SU-DHL-6 (cell line): ENCODE data around the gene CFL1.

Experiments used
- H2AFZ ChIP-seq: fragments of 200-600 bp; sonication (generic); 2 replicates; pipeline ENCODE4 v1.6.1; 2014; ENCODE audit warnings: low read depth, mild to moderate bottlenecking, moderate library complexity, mixed read lengths, antibody characterized with exemption, low read length; ENCODE audit not compliant: severe bottlenecking
- H3F3A ChIP-seq: fragments of 200-600 bp; shearing (Covaris generic); 2 replicates; pipeline ENCODE4 v1.6.0; 2016; ENCODE audit warnings: antibody characterized with exemption, mild to moderate bottlenecking; ENCODE audit not compliant: insufficient read depth
- H3K27ac ChIP-seq: fragments of 200-600 bp; sonication (generic); 2 replicates; pipeline ENCODE4 v1.5.1; 2016; ENCODE audit warnings: low read depth, mild to moderate bottlenecking, low read length, moderate library complexity, mixed read lengths
- H3K27me3 ChIP-seq: fragments of 200-600 bp; sonication (generic), shearing (Covaris generic); 2 replicates; pipeline ENCODE4 v1.6.0; 2014; ENCODE audit warnings: mild to moderate bottlenecking, low read length
- H3K36me3 ChIP-seq: fragments of 200-600 bp; sonication (generic); 2 replicates; pipeline ENCODE4 v1.6.1; 2014; ENCODE audit warnings: mild to moderate bottlenecking, low read length, mixed read lengths
- H3K4me2 ChIP-seq: fragments of 300-600, 200-600 bp; shearing (Covaris generic), sonication (generic); 2 replicates; pipeline ENCODE4 v1.6.0; 2014; ENCODE audit warnings: low read length, low read depth, mild to moderate bottlenecking; ENCODE audit not compliant: poor library complexity, severe bottlenecking
- H3K4me3 ChIP-seq: fragments of 200-600 bp; sonication (generic); 2 replicates; pipeline ENCODE4 v1.5.1; 2014; ENCODE audit warnings: antibody characterized with exemption, low read length, mild to moderate bottlenecking, mixed read lengths; ENCODE audit not compliant: insufficient read depth, poor library complexity, severe bottlenecking
- H3K79me2 ChIP-seq: fragments of 200-600 bp; sonication (generic); 2 replicates; pipeline ENCODE4 v1.6.1; 2014; ENCODE audit warnings: mild to moderate bottlenecking, low read length, moderate library complexity; ENCODE audit not compliant: insufficient read depth
- H3K9ac ChIP-seq: fragments of 200-600 bp; sonication (generic); 2 replicates; pipeline ENCODE4 v1.7.0; 2014; ENCODE audit warnings: mild to moderate bottlenecking, low read length
- H3K9me2 ChIP-seq: fragments of 200-600 bp; sonication (generic); replicated peaks from 2 replicates; pipeline ENCODE4 v1.6.1; 2014; ENCODE audit warnings: low read length; ENCODE audit not compliant: insufficient read depth
- H3K9me3 ChIP-seq: fragments of 200-600 bp; sonication (generic); 2 replicates; pipeline ENCODE4 v1.6.1; 2014; ENCODE audit warnings: low read length, mixed read lengths; ENCODE audit not compliant: insufficient read depth
- H4K20me1 ChIP-seq: fragments of 200-600 bp; sonication (generic); 2 replicates; pipeline ENCODE4 v1.6.1; 2014; ENCODE audit warnings: low read depth, mild to moderate bottlenecking, antibody characterized with exemption, low read length, moderate library complexity, mixed read lengths
- EZH2phosphoT487 ChIP-seq: fragments of 200-600 bp; sonication (generic), shearing (Covaris generic); conservative IDR thresholded peaks from 2 replicates; pipeline ENCODE4 v1.6.1; 2018; ENCODE audit warnings: mild to moderate bottlenecking, antibody characterized with exemption, low read length, moderate library complexity, mixed read lengths
- TF ChIP-seq, protein P1 (sequence below): fragments of 200-600 bp; sonication (generic); IDR thresholded peaks from one replicate; pipeline ENCODE4 v1.5.1; 2017; ENCODE audit warnings: antibody characterized with exemption, mild to moderate bottlenecking, low read length, moderate library complexity; ENCODE audit not compliant: insufficient read depth, poor library complexity, severe bottlenecking

The CFL1 gene

DNA sequence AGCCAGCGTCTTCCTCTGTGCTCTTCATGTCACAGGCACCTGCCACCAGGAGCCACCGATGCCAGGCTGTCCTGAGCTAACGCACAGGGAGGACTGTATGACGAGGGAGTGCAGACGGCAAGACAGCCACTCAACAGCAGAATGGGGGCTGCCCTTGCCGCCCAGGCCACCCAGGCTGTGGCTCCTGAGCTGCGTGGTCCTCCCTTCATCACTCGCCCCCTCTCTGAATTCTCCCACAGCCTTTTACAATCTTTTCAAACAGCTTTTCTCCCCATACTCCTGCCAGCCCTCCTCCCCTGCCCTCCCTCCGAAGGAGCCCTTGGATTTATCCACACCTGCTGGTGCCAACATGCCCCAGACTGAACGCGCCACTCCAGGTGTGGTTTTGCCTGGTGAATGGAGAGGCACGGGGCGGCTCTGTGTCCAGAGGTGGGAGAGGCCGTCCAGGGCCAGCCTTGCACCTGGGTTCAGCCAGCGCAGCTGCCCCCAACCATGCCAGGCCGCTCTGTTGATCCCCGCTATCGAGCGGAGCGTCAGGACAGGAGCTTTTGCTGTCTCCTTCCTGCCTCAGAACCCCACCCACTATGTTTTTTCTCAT, 49.1 kb downstream of the CFL1 start:
- H3K9ac ChIP-seq = no peak overlapping the region
- H3K4me3 ChIP-seq = no peak overlapping the region
- H4K20me1 ChIP-seq = no peaks in the 10 kb centered on the region
- H3K9me3 ChIP-seq = no peaks in the 10 kb centered on the region
- H3K9me2 ChIP-seq = no peaks in the 10 kb centered on the region
- H3K36me3 ChIP-seq = no peaks in the 10 kb centered on the region
- H2AFZ ChIP-seq = no peak overlapping the region
- H3K4me2 ChIP-seq = no peak overlapping the region
- no peaks in the 10 kb centered on the region for H3F3A ChIP-seq
- no peaks in the 10 kb centered on the region for H3K27me3 ChIP-seq
- no peaks in the 10 kb centered on the region for H3K79me2 ChIP-seq
- no peak overlapping the region for H3K27ac ChIP-seq
- no peak for TF ChIP-seq EZH2phosphoT487
- TF ChIP-seq, protein P1, sequence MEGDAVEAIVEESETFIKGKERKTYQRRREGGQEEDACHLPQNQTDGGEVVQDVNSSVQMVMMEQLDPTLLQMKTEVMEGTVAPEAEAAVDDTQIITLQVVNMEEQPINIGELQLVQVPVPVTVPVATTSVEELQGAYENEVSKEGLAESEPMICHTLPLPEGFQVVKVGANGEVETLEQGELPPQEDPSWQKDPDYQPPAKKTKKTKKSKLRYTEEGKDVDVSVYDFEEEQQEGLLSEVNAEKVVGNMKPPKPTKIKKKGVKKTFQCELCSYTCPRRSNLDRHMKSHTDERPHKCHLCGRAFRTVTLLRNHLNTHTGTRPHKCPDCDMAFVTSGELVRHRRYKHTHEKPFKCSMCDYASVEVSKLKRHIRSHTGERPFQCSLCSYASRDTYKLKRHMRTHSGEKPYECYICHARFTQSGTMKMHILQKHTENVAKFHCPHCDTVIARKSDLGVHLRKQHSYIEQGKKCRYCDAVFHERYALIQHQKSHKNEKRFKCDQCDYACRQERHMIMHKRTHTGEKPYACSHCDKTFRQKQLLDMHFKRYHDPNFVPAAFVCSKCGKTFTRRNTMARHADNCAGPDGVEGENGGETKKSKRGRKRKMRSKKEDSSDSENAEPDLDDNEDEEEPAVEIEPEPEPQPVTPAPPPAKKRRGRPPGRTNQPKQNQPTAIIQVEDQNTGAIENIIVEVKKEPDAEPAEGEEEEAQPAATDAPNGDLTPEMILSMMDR = no peak

DNA sequence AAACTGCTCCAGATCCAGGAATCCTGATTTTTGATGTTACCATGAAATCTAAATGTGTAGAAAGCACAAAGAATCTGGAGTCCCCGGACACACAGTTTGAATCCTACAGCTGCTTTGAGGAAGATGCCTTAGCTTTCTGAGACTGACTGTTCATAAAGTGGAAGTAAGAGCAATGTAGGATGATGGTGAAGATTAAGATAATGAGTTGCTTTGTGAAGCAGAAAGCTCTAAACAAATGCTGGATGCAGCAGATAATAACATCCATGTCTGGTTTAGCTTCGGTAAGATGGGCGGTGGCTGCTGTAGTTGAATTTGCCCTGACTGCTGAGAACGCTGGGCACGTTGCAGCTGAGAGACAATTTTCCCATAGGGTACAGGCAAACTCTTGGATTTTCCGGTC, 51.0 kb downstream of the CFL1 start:
- Histone ChIP-seq H3K9ac (no peak overlapping the region), H3K9me2 (no peaks in the 10 kb centered on the region), H3K27ac (no peak overlapping the region), H3K4me2 (no peak overlapping the region), H4K20me1 (no peaks in the 10 kb centered on the region), H3K4me3 (no peak overlapping the region), H3K36me3 (no peaks in the 10 kb centered on the region), H3F3A (no peaks in the 10 kb centered on the region), H2AFZ (no peak overlapping the region), H3K79me2 (no peaks in the 10 kb centered on the region), H3K9me3 (no peaks in the 10 kb centered on the region), H3K27me3 (no peaks in the 10 kb centered on the region)
- TF ChIP-seq EZH2phosphoT487 = no peak
- TF ChIP-seq, protein P1 = no peak
